ENCODE results near the gene ZNF544. TPM values are rescaled to one million over a fixed set of nuclear protein-coding genes. Genes with fewer than 3 reads are reported as not detected.

The ZNF544 gene
- total and polyA plus RNA-seq, 3 donors from 2014 or later, result 45.8 to 93.9 (median 92.2) TPM

DNA sequence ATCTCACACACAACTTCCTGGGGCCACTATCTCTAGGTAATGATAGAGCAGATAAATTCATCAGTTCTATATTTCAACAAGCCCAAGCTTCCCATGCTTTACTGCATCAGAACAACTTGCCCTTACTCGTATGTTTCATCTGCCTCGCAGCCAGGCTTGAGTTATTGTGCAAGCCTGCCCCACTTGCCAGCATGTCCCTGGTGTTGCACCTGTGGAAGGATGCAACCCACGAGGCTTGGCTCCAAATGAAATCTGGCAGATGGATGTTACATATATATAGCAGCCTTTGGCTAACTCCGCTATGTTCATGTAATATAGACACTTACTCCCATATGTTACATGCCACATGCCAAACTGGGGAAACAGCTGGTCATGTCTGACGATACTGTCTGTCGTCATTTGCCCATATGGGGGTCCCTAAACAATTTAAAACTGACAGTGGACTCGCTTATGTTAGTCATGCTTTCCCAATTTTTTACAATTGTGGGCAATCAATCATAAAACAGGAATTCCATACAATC lies 82.7 kb downstream of the ZNF544 start:
- Histone ChIP-seq H3K27me3 (no peaks in the 10 kb centered on the region), H3K4me3 (no peak overlapping the region), H3K4me1 (peaks cover 4% of the 10 kb centered on the region), H3K36me3 (ENCODE audit: low read depth, missing control alignments) (no peaks in the 10 kb centered on the region), H3K27ac (no peak overlapping the region), H3K9me3 (no peaks in the 10 kb centered on the region)
- no peak for DNase-seq
- WGBS, 2 donors, result 96% methylated on average over 7 of the region's 7 CpGs
- TF ChIP-seq POLR2A (IDR thresholded peaks at IDR 0.05) (no peak), CTCF (IDR thresholded peaks at IDR 0.05) (no peak)
- intact Hi-C loops (cut with DNase I; ENCODE audit: low total_unique reads), result no loop called here

Other genes starting within 250 kb of the ZNF544 start
- 10 to 100 TPM; 30.2 to 73.9 TPM for gene ZNF606, start 226.1 kb upstream of the ZNF544 start, total RNA-seq
- gene ZNF606, start 226.1 kb upstream of the ZNF544 start, polyA plus RNA-seq (ENCODE audit: insufficient read depth, low read depth, low replicate concordance), result 12.1 TPM
- gene ZSCAN1, start 194.9 kb upstream of the ZNF544 start, total RNA-seq, result 1 to 10 TPM; 5.9 to 6.5 TPM
- gene ZSCAN1, start 194.9 kb upstream of the ZNF544 start, polyA plus RNA-seq (ENCODE audit: insufficient read depth, low read depth, low replicate concordance), result 8.0 TPM
- gene ZNF135, start 169.6 kb upstream of the ZNF544 start, total RNA-seq, result 10 to 100 TPM; 19.1 to 33.7 TPM
- 14.5 TPM for gene ZNF135, start 169.6 kb upstream of the ZNF544 start, polyA plus RNA-seq (ENCODE audit: insufficient read depth, low read depth, low replicate concordance)
- 100 to 1,000 TPM; 150 to 169 TPM for gene ZSCAN18, start 130.7 kb upstream of the ZNF544 start, total RNA-seq
- 95.1 TPM for gene ZSCAN18, start 130.7 kb upstream of the ZNF544 start, polyA plus RNA-seq (ENCODE audit: insufficient read depth, low read depth, low replicate concordance)
- 10 to 100 TPM; 19.8 to 20.7 TPM for gene ZNF329, start 78.1 kb upstream of the ZNF544 start, total RNA-seq
- 24.2 TPM for gene ZNF329, start 78.1 kb upstream of the ZNF544 start, polyA plus RNA-seq (ENCODE audit: insufficient read depth, low read depth, low replicate concordance)
- 10 to 100 TPM; 42.6 to 48.0 TPM for gene ZNF274, start 45.9 kb upstream of the ZNF544 start, total RNA-seq
- gene ZNF274, start 45.9 kb upstream of the ZNF544 start, polyA plus RNA-seq (ENCODE audit: insufficient read depth, low read depth, low replicate concordance), result 34.2 TPM
- gene ZNF8, start 50.0 kb downstream of the ZNF544 start, total RNA-seq, result 10 to 100 TPM in 1 of 2 donors, 1 to 10 TPM in 1; 9.6 to 10.4 TPM
- gene ZNF8, start 50.0 kb downstream of the ZNF544 start, polyA plus RNA-seq (ENCODE audit: insufficient read depth, low read depth, low replicate concordance), result 2.6 TPM
- gene ERVK3-1, start 76.5 kb downstream of the ZNF544 start, total RNA-seq, result 10 to 100 TPM; 48.9 to 58.5 TPM
- gene ERVK3-1, start 76.5 kb downstream of the ZNF544 start, polyA plus RNA-seq (ENCODE audit: insufficient read depth, low read depth, low replicate concordance), result 34.0 TPM
- gene ZSCAN22, start 98.1 kb downstream of the ZNF544 start, total RNA-seq, result 1 to 10 TPM; 3.5 to 4.9 TPM
- 2.4 TPM for gene ZSCAN22, start 98.1 kb downstream of the ZNF544 start, polyA plus RNA-seq (ENCODE audit: insufficient read depth, low read depth, low replicate concordance)
- gene A1BG, start 124.6 kb downstream of the ZNF544 start, total RNA-seq, result 10 to 100 TPM in 1 of 2 donors, 1 to 10 TPM in 1; 3.5 to 13.1 TPM
- 4.5 TPM for gene A1BG, start 124.6 kb downstream of the ZNF544 start, polyA plus RNA-seq (ENCODE audit: insufficient read depth, low read depth, low replicate concordance)
- 10 to 100 TPM; 10.3 to 10.7 TPM for gene ZNF497, start 133.8 kb downstream of the ZNF544 start, total RNA-seq
- 2.6 TPM for gene ZNF497, start 133.8 kb downstream of the ZNF544 start, polyA plus RNA-seq (ENCODE audit: insufficient read depth, low read depth, low replicate concordance)
- gene ZNF837, start 152.1 kb downstream of the ZNF544 start, total RNA-seq, result 1 to 10 TPM; 6.2 to 9.3 TPM
- gene ZNF837, start 152.1 kb downstream of the ZNF544 start, polyA plus RNA-seq (ENCODE audit: insufficient read depth, low read depth, low replicate concordance), result 1.3 TPM
- gene RPS5, start 158.4 kb downstream of the ZNF544 start, total RNA-seq, result 1,000 to 10,000 TPM in 1 of 2 donors, 100 to 1,000 TPM in 1; 437 to 1,004 TPM
- 746 TPM for gene RPS5, start 158.4 kb downstream of the ZNF544 start, polyA plus RNA-seq (ENCODE audit: insufficient read depth, low read depth, low replicate concordance)
- not detected for gene RNF225, start 166.7 kb downstream of the ZNF544 start, total RNA-seq
- gene RNF225, start 166.7 kb downstream of the ZNF544 start, polyA plus RNA-seq (ENCODE audit: insufficient read depth, low read depth, low replicate concordance), result not detected
- 10 to 100 TPM; 22.1 to 33.9 TPM for gene ZNF584, start 179.7 kb downstream of the ZNF544 start, total RNA-seq
- 10.4 TPM for gene ZNF584, start 179.7 kb downstream of the ZNF544 start, polyA plus RNA-seq (ENCODE audit: insufficient read depth, low read depth, low replicate concordance)
- gene ZNF132, start 211.2 kb downstream of the ZNF544 start, total RNA-seq, result 10 to 100 TPM; 11.4 to 11.6 TPM
- gene ZNF132, start 211.2 kb downstream of the ZNF544 start, polyA plus RNA-seq (ENCODE audit: insufficient read depth, low read depth, low replicate concordance), result 5.5 TPM
- 10 to 100 TPM in 1 of 2 donors, 1 to 10 TPM in 1; 8.5 to 15.8 TPM for gene ZNF324B, start 222.7 kb downstream of the ZNF544 start, total RNA-seq
- gene ZNF324B, start 222.7 kb downstream of the ZNF544 start, polyA plus RNA-seq (ENCODE audit: insufficient read depth, low read depth, low replicate concordance), result 4.8 TPM
- gene ZNF324, start 238.2 kb downstream of the ZNF544 start, total RNA-seq, result 10 to 100 TPM; 23.2 to 24.8 TPM
- 7.8 TPM for gene ZNF324, start 238.2 kb downstream of the ZNF544 start, polyA plus RNA-seq (ENCODE audit: insufficient read depth, low read depth, low replicate concordance)
- gene ZNF446, start 247.4 kb downstream of the ZNF544 start, total RNA-seq, result 10 to 100 TPM; 33.6 to 38.7 TPM
- 24.3 TPM for gene ZNF446, start 247.4 kb downstream of the ZNF544 start, polyA plus RNA-seq (ENCODE audit: insufficient read depth, low read depth, low replicate concordance)